Nephron progenitor cell (in vitro differentiated cells): ENCODE data around the gene SLC25A34.

Source experiments
- DNase-seq: peaks from one replicate; pipeline ENCODE4 v3.0.0; 2021
- H3K27ac Mint-ChIP-seq: 2 replicates; pipeline ENCODE4 v1.8.0; 2021; ENCODE audit warnings: mild to moderate bottlenecking, moderate library complexity, mixed read lengths
- H3K27me3 Mint-ChIP-seq: 2 replicates; pipeline ENCODE4 v1.8.0; 2021; ENCODE audit warnings: mild to moderate bottlenecking, low read depth, mixed read lengths; ENCODE audit not compliant: poor library complexity
- H3K36me3 Mint-ChIP-seq: 2 replicates; pipeline ENCODE4 v1.8.0; 2021; ENCODE audit warnings: low read depth, mixed read lengths
- H3K4me1 Mint-ChIP-seq: 2 replicates; pipeline ENCODE4 v1.8.0; 2021; ENCODE audit warnings: mixed read lengths
- H3K4me3 Mint-ChIP-seq: 2 replicates; pipeline ENCODE4 v1.8.0; 2021; ENCODE audit warnings: mild to moderate bottlenecking, moderate library complexity, mixed read lengths
- H3K9me3 Mint-ChIP-seq: 2 replicates; pipeline ENCODE4 v1.8.0; 2021; ENCODE audit warnings: mild to moderate bottlenecking, moderate library complexity, mixed read lengths
- CTCF ChIP-seq: fragments of 200-600 bp; sonication (generic); IDR thresholded peaks from 2 replicates; pipeline ENCODE4 v1.5.0; 2021; ENCODE audit warnings: antibody characterized with exemption

SLC25A34 gene

DNA sequence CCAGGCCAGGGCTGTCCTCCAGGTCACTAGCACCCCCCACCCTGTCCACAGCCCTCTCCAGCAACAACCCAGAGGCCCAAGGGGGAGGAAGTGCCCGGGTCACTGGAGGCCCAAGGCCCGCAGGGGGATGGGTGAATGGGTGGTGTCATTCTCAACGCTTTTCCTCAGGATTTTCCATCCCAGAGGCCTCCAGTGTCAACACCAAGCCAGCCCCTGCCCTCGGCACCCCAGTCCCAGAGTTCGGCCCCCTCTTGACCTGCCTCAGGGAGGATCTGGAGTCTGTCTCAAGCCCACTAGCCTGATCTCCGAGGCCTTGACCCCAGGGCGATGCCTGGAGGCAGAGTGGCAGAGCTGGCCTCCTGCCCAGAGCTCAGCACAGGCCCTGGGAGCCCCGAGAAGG lies 11.3 kb downstream of the SLC25A34 start:
- no peaks in the 10 kb centered on the region for H3K36me3 Mint-ChIP-seq
- H3K27me3 Mint-ChIP-seq, result peaks cover 6% of the 10 kb centered on the region
- H3K9me3 Mint-ChIP-seq, result no peaks in the 10 kb centered on the region
- H3K4me3 Mint-ChIP-seq, result no peak overlapping the region
- peaks cover 46% of the 10 kb centered on the region for H3K4me1 Mint-ChIP-seq
- DNase-seq, result no peak
- no peak overlapping the region for H3K27ac Mint-ChIP-seq
- no peak for TF ChIP-seq CTCF

- no peaks in the 10 kb centered on the region for H3K36me3 Mint-ChIP-seq
- H3K4me3 Mint-ChIP-seq, result no peak overlapping the region
- H3K27ac Mint-ChIP-seq, result no peak overlapping the region
These were observed 12.2 kb downstream of the SLC25A34 start for GRCh38 chr1:15748264-15748663.

DNA sequence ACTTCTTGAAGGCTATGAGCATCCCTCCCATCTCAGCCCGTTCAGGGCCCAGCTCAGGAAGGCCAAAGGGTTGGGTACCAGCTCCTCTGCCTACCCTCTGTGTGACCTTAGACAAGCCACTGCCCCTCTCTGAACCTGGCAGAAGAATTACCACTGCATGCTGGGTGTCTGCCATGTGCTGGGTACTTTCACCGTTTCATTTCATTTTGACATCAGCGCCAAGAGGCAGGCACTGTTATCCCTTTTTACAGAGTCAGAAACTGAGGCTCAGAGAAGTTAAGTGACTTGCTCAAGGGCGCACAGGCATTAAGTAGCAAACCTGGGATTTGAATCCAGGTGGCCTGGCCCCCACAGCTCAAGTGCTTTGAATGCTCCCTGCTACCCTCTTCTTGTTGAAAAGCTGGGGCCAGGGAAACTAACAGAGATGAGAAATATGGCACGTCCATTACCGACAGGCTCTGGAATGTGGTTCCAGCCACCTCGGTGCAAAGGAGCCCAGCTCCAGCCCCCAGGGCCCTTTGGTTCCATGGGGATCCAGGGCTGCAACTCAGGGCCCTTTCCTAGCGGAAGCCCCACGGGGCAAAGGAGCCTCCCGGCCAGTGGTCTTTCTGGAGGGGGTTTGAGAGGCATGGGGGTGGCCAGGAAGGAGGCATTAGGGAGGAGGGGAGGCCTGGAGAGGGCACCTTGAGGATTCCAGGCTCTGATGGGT lies 12.8 kb downstream of the SLC25A34 start:
- TF ChIP-seq CTCF, result no peak
- Mint-ChIP-seq H3K36me3 (no peaks in the 10 kb centered on the region), H3K4me1 (peaks cover 47% of the 10 kb centered on the region), H3K27me3 (peaks cover 9% of the 10 kb centered on the region), H3K27ac (no peak overlapping the region), H3K9me3 (no peaks in the 10 kb centered on the region), H3K4me3 (no peak overlapping the region)
- DNase-seq, result no peak

More at GRCh38 chr1:15748264-15748663, 12.2 kb downstream of the SLC25A34 start:
- DNase-seq, result no peak
- H3K9me3 Mint-ChIP-seq, result no peaks in the 10 kb centered on the region
- H3K4me1 Mint-ChIP-seq, result peaks cover 45% of the 10 kb centered on the region
- no peak for TF ChIP-seq CTCF
- H3K27me3 Mint-ChIP-seq, result peaks cover 9% of the 10 kb centered on the region

DNA sequence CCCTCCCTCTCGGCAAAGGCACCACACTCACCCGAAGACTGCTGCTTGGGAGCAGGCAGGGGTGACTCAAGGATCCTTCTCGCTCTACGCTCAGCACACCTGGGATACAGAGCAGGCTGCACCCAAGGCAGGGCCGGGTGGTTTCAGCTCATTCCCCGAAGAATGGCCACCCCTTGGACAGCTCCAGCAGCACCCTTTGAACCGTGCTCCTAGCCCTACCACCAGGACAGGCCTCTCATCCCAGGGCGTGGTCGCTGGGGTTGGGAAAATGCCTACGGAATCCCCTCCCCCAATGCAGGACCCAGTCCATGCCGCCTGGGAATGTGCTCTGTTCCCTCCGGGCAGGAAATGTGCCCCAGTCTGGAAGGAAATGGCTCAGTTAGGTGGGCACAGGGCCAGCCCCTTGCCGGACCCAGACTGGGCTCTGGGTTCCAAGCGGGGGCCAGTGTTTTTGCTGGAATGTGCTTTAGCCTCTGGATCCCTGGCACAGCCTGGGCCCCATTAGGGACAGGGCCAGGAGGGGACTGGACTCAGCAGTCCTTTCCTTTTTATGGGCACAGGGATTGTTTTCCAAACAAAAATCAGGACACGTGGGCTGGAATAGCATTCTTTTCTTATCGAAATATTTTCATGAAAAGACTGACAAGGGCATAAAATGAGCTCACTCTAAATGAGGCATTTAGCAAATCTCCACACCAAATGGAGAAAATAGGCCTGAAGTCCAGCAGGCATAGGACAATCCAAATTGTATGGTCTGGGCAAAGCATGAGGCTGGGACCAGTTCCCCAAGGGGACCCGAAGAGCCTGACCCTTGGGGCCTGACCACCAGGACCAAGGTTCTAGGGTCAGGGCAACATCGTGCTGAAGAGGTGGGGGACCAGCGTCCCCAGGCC lies 13.6 kb downstream of the SLC25A34 start:
- no peaks in the 10 kb centered on the region for H3K9me3 Mint-ChIP-seq
- peaks cover 43% of the 10 kb centered on the region for H3K4me1 Mint-ChIP-seq
- TF ChIP-seq CTCF, result no peak
- no peak overlapping the region for H3K27ac Mint-ChIP-seq
- peaks cover 9% of the 10 kb centered on the region for H3K27me3 Mint-ChIP-seq
- no peaks in the 10 kb centered on the region for H3K36me3 Mint-ChIP-seq
- no peak overlapping the region for H3K4me3 Mint-ChIP-seq
- DNase-seq, result no peak

DNA sequence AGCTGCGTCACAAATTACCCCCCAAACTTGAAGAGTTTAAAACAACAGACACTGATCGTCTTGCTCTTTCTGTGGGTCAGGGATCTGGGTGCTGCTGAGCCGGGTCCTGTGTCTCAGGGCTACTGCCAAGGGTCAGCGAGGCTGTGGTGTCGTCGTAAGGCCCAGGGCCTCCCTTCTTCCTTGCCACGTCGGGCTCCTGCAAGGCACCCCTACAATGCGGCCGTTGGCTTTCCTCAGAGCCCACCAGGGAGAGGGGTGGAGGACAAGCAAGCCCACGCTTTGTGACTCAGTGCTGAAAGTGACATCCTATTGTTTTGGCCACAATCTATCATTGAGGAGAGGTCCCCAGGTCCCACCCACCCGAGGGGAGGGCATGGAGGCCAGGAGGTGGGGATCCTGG lies 14.9 kb downstream of the SLC25A34 start:
- no peak for DNase-seq
- Mint-ChIP-seq H3K36me3 (no peaks in the 10 kb centered on the region), H3K9me3 (no peaks in the 10 kb centered on the region), H3K27me3 (peaks cover 11% of the 10 kb centered on the region), H3K4me3 (no peak overlapping the region), H3K4me1 (peaks cover 46% of the 10 kb centered on the region), H3K27ac (no peak overlapping the region)
- TF ChIP-seq CTCF, result no peak
